H9 (cell line): ENCODE data around the gene MARS1. TPM values are rescaled to one million over a fixed set of nuclear protein-coding genes. Genes with fewer than 3 reads are reported as not detected.

Experiments used
- DNase-seq: peaks from one replicate; pipeline ENCODE4 v3.0.0-alpha.2; 2017
- H2AFZ ChIP-seq: one replicate; pipeline ENCODE4 v1.6.1; 2013; ENCODE audit warnings: mild to moderate bottlenecking, low read length, control low read depth, moderate library complexity
- H2AK5ac ChIP-seq: 2 replicates; pipeline ENCODE4 v1.6.1; 2013; ENCODE audit warnings: low read length, control low read depth, mixed read lengths; ENCODE audit not compliant: insufficient read length
- H2BK120ac ChIP-seq: one replicate; pipeline ENCODE4 v1.6.1; 2013; ENCODE audit warnings: low read depth, mild to moderate bottlenecking, low read length, control low read depth, inconsistent platforms; ENCODE audit not compliant: poor library complexity, severe bottlenecking
- H2BK12ac ChIP-seq: 2 replicates; pipeline ENCODE4 v1.6.1; 2013; ENCODE audit warnings: low read length, control low read depth, mixed read lengths, low read depth; ENCODE audit not compliant: insufficient read length
- H2BK15ac ChIP-seq: 2 replicates; pipeline ENCODE4 v1.6.1; 2013; ENCODE audit warnings: low read depth, low read length, control low read depth
- H2BK20ac ChIP-seq: one replicate; pipeline ENCODE4 v1.6.1; 2013; ENCODE audit warnings: low read depth, mild to moderate bottlenecking, low read length, control low read depth, inconsistent platforms; ENCODE audit not compliant: poor library complexity, severe bottlenecking
- H2BK5ac ChIP-seq: 2 replicates; pipeline ENCODE4 v1.6.1; 2013; ENCODE audit warnings: low read length, control low read depth, mixed read lengths; ENCODE audit not compliant: insufficient read length
- H3K14ac ChIP-seq: 2 replicates; pipeline ENCODE4 v1.6.1; 2013; ENCODE audit warnings: low read length, control low read depth; ENCODE audit not compliant: insufficient read depth
- H3K18ac ChIP-seq: 2 replicates; pipeline ENCODE4 v1.6.1; 2013; ENCODE audit warnings: low read depth, mild to moderate bottlenecking, mixed read lengths, low read length, control low read depth; ENCODE audit not compliant: insufficient read length
- H3K23ac ChIP-seq: 2 replicates; pipeline ENCODE4 v1.6.1; 2013; ENCODE audit warnings: low read length, control low read depth, mixed read lengths, low read depth; ENCODE audit not compliant: insufficient read length
- H3K23me2 ChIP-seq: 2 replicates; pipeline ENCODE4 v1.6.1; 2013; ENCODE audit warnings: low read depth, mild to moderate bottlenecking, mixed read lengths, low read length, control low read depth; ENCODE audit not compliant: insufficient read length, poor library complexity, severe bottlenecking
- H3K27ac ChIP-seq: 2 replicates; pipeline ENCODE4 v1.5.1; 2013; ENCODE audit warnings: low read length, control low read depth, mixed read lengths, low read depth; ENCODE audit not compliant: insufficient read length
- H3K27me3 ChIP-seq: 2 replicates; pipeline ENCODE4 v1.6.1; 2013; ENCODE audit warnings: low read length, control low read depth, inconsistent platforms; ENCODE audit not compliant: insufficient read depth
- H3K4ac ChIP-seq: 2 replicates; pipeline ENCODE4 v1.6.1; 2013; ENCODE audit warnings: low read depth, mild to moderate bottlenecking, control low read depth, inconsistent platforms, low read length, moderate library complexity
- H3K4me1 ChIP-seq: 2 replicates; pipeline ENCODE4 v1.6.1; 2013; ENCODE audit warnings: low read length, control low read depth, inconsistent platforms; ENCODE audit not compliant: insufficient read depth
- H3K4me2 ChIP-seq: 2 replicates; pipeline ENCODE4 v1.6.1; 2013; ENCODE audit warnings: low read length, control low read depth, mixed read lengths; ENCODE audit not compliant: insufficient read length, insufficient read depth
- H3K56ac ChIP-seq: 2 replicates; pipeline ENCODE4 v1.6.1; 2013; ENCODE audit warnings: low read depth, mild to moderate bottlenecking, mixed read lengths, low read length, control low read depth; ENCODE audit not compliant: insufficient read length
- H3K79me1 ChIP-seq: 2 replicates; pipeline ENCODE4 v1.6.1; 2013; ENCODE audit warnings: low read depth, mild to moderate bottlenecking, moderate library complexity, low read length, control low read depth, inconsistent platforms; ENCODE audit not compliant: insufficient read depth, poor library complexity, severe bottlenecking
- H3K79me2 ChIP-seq: 2 replicates; pipeline ENCODE4 v1.6.1; 2013; ENCODE audit warnings: low read length, control low read depth, inconsistent platforms; ENCODE audit not compliant: insufficient read depth
- H3K9ac ChIP-seq: 2 replicates; pipeline ENCODE4 v1.6.1; 2013; ENCODE audit warnings: low read length, control low read depth, mixed read lengths; ENCODE audit not compliant: insufficient read length; ENCODE audit errors: extremely low read depth
- H3K9me3 ChIP-seq: one replicate; pipeline ENCODE4 v1.6.1; 2013; ENCODE audit warnings: low read depth, low read length, inconsistent platforms; ENCODE audit not compliant: control insufficient read depth
- H3T11ph ChIP-seq: one replicate; pipeline ENCODE4 v1.6.1; 2013; ENCODE audit warnings: mild to moderate bottlenecking, low read length, control low read depth, inconsistent platforms
- H4K20me1 ChIP-seq: one replicate; pipeline ENCODE4 v1.6.1; 2013; ENCODE audit not compliant: control insufficient read depth, insufficient read length, insufficient read depth
- H4K5ac ChIP-seq: 2 replicates; pipeline ENCODE4 v1.6.1; 2013; ENCODE audit warnings: low read depth, mild to moderate bottlenecking, mixed read lengths, low read length, control low read depth; ENCODE audit not compliant: insufficient read length
- H4K8ac ChIP-seq: replicated peaks from 2 replicates; pipeline ENCODE4 v1.6.1; 2013; ENCODE audit warnings: low read length, control low read depth, mixed read lengths, low read depth; ENCODE audit not compliant: insufficient read length
- H4K91ac ChIP-seq: 2 replicates; pipeline ENCODE4 v1.6.1; 2013; ENCODE audit warnings: low read depth, mild to moderate bottlenecking, moderate library complexity, mixed read lengths, low read length, control low read depth; ENCODE audit not compliant: insufficient read length
- H3K27ac Mint-ChIP-seq, 3 experiments: 2 replicates in 2 of 3; 3 replicates in 1 of 3; pipeline ENCODE4 v1.8.0; 2020 to 2021; ENCODE audit warnings: mixed read lengths in 3 of 3, mild to moderate bottlenecking in 1 of 3, moderate library complexity in 1 of 3
- H3K27me3 Mint-ChIP-seq: 2 replicates; pipeline ENCODE4 v1.8.0; 2021; ENCODE audit warnings: low read depth, mild to moderate bottlenecking, moderate library complexity, mixed read lengths
- H3K36me3 Mint-ChIP-seq, 3 experiments: 2 replicates in 2 of 3; 3 replicates in 1 of 3; pipeline ENCODE4 v1.8.0; 2020 to 2021; ENCODE audit warnings: low read depth in 3 of 3, mixed read lengths in 3 of 3; ENCODE audit not compliant: insufficient read depth in 1 of 3
- H3K4me1 Mint-ChIP-seq, 2 experiments: 2 replicates each; pipeline ENCODE4 v1.8.0; 2020; ENCODE audit warnings: mixed read lengths in 2 of 2
- H3K4me3 Mint-ChIP-seq, 2 experiments: 2 replicates in 1 of 2; 3 replicates in 1 of 2; pipeline ENCODE4 v1.8.0; 2020 to 2021; ENCODE audit warnings: mild to moderate bottlenecking in 2 of 2, mixed read lengths in 2 of 2, moderate library complexity in 1 of 2
- H3K9me3 Mint-ChIP-seq, 2 experiments: 2 replicates in 1 of 2; 3 replicates in 1 of 2; pipeline ENCODE4 v1.8.0; 2020; ENCODE audit warnings: mild to moderate bottlenecking in 2 of 2, mixed read lengths in 2 of 2, moderate library complexity in 1 of 2
- CTCF ChIP-seq: fragments of 200-600 bp; sonication (generic); conservative IDR thresholded peaks from 3 replicates; pipeline ENCODE4 v1.8.0; 2021; ENCODE audit warnings: antibody characterized with exemption, mild to moderate bottlenecking
- WGBS: extraction: QIAGEN DNeasy Blood & Tissue Kit; methylation state at CpG from one replicate; pipeline ENCODE4 v1.1.7; 2013; ENCODE audit warnings: missing lambda C conversion rate, low lambda C conversion rate, mixed read lengths; ENCODE audit not compliant: insufficient read length; ENCODE audit errors: extremely low coverage; 5-methylcytosine and 5-hydroxymethylcytosine counted together
- total RNA-seq: library from RNA; stranded (reverse); gene quantifications from 2 replicates; pipeline ENCODE4 v1.2.1, GENCODE V29; 2021

The MARS1 gene
- total RNA-seq, 1 experiment from 2014 or later: 368 TPM

- no peaks in the 10 kb centered on the region; the same call in 1 of the 2 replicates for H3K27me3 ChIP-seq
- H4K91ac ChIP-seq: no peak overlapping the region
- no peak overlapping the region for H2BK12ac ChIP-seq
- H2BK20ac ChIP-seq: no peak overlapping the region
- DNase-seq: no peak
- H2AFZ ChIP-seq: no peak overlapping the region
- H3T11ph ChIP-seq: no peak overlapping the region
- no peak overlapping the region for H3K14ac ChIP-seq
- H3K9me3 Mint-ChIP-seq: no peaks in the 10 kb centered on the region
- no peak overlapping the region for H3K56ac ChIP-seq
- no peaks in the 10 kb centered on the region for H4K20me1 ChIP-seq
- no peak overlapping the region; a peak in 1 of 7 replicates for H3K27ac Mint-ChIP-seq
- peaks cover 22% of the 10 kb centered on the region for H3K27me3 Mint-ChIP-seq
- H3K79me1 ChIP-seq: peaks cover 14% of the 10 kb centered on the region
- no peak overlapping the region for H2BK120ac ChIP-seq
- H3K4me2 ChIP-seq: peak overlapping the region; percentile 73
- no peak overlapping the region for H3K23ac ChIP-seq
- H4K5ac ChIP-seq: no peak overlapping the region
- no CpG with 5 or more reads among the region's 9 CpGs for WGBS
- H4K8ac ChIP-seq: no peak overlapping the region
- H3K9ac ChIP-seq: no peak overlapping the region
- H3K79me2 ChIP-seq: no peaks in the 10 kb centered on the region; the same call in 1 of the 2 replicates
- no peak overlapping the region for H3K18ac ChIP-seq
- peaks cover 11% of the 10 kb centered on the region for H3K4me1 ChIP-seq
- H3K27ac ChIP-seq: no peak overlapping the region
- peak overlapping the region; percentile 98 to 99 for H3K4me3 Mint-ChIP-seq
- H2AK5ac ChIP-seq: no peak overlapping the region
- H3K36me3 Mint-ChIP-seq: peaks cover 0 to 12% (median 9%) of the 10 kb centered on the region in 3 experiments; a peak in 5 of 7 replicates
- no peak overlapping the region for H2BK15ac ChIP-seq
- H3K4me1 Mint-ChIP-seq: peaks cover 40 to 50% of the 10 kb centered on the region in 2 experiments
- TF ChIP-seq CTCF: no peak
- H3K9me3 ChIP-seq: no peaks in the 10 kb centered on the region
- no peak overlapping the region for H3K4ac ChIP-seq
- peaks cover 16% of the 10 kb centered on the region for H3K23me2 ChIP-seq
- H2BK5ac ChIP-seq: no peak overlapping the region
Measured at GRCh38 chr12:57547288-57548012, 59.6 kb downstream of the MARS1 start.
